GF-D8 (cell line): ENCODE data around the gene ZNF526.
A peak's percentile ranks its signal among the peaks of the same experiment; 100 is the strongest.

Experiments
- DNase-seq: peaks from one replicate; lab custom pipeline; 2025; lab: John Stamatoyannopoulos, UW

ZNF526 gene

DNA sequence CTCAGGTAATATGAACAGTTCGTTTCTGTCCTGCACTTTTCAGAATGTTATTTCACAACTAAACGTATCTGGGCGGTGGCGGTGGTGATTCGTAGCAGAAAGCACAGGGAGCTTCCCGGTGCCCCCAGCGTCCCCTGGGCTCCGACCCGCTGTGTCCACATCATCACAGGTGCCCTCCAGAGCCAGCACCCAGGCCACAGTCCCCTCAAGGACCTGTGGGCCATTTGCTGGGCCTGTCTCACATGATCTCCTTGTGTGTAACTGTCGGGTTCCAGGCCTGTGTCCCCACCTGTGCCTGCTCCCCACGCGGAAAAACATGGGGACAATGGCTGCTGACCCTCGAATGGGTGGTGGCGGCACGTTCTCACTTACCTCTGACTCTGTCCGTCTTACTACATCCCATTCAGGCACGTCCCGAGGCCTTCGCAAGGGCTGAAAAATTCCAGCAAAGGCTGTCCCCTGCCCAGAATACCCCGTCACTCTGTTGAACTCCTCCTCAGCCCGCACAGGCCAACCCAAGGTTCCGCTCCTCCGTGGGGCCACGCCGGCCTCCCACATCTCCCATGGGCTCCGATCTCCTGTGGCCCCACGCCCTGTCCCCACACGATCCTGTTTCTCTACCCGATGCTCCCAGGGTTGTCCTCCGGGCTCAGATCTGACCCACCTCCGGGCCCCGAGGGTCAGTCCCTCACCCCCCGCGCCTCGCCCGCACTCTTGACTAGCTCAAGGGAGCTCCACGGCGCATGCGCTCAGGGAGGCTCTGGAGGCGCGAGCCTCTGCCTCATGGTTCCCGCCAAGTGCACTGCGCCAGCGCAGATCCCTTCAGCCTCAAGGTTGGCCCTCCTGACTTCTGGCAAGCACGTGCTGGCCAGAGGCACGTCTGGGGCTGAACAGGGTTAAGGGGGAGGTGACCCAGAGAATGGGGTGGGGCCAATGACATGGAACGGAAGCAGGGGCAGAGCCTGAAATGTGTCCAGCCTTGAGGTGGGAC lies 23.8 kb upstream of the ZNF526 start:
- DNase-seq, result no peak

DNA sequence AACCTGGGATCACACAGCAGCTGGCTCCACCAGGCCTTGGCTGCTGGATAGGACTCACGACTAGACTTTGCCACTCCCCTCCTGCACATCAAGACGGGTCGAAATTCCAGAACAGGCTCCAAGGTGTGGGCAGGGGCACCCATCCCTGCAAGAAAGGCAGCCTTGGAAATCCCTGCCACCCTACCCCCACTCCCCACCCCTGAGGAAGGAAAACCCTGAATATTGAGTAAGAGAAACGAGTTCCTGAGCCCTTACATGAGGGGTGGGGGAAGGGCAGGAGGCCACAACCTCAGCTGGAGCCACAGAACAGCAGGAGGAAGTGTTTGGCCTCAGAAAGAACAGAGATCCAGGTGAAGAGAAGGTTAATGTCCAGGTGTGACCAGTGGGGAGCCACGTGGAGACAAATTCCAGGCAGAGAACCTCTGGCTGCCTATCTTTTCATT lies 22.7 kb upstream of the ZNF526 start:
- peak; percentile 70 for DNase-seq

DNA sequence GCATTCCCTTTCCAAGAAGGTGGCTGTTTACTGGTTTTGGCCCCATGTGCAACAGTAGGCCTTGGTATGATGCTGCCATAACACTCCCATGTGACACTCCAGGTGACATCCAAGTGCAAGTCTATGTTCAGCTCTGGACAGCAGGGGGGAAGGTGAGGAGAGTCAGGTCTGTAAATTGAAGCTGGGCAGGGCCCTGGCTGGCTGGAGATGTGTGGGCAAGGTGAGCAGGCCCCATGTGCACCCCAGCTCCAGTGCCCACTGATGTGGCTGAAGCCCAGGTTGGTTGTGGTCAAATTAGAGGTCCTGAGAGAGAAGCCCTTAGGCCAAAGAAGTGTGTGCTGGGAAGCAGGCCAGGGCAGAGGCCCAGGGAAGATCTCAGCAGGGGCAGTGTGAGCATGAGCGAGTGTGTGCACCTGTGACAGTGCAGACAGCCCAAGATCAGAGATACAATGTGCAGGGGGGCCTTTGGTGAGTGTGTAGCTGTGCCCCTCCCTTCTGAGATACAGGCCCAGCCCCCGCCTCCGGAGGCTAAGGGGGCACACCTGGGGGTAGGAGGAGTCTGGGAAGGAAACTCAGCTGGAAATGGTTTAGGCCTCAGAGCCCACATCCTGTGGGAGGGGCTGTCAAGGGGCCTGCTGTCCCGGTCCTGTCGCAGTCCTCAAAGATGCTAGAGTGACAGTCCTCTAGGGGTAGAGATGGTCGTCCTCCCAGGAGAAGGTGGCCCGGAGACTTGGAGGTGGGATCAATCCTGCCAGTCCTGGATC lies 21.3 kb upstream of the ZNF526 start:
- DNase-seq, result peak; percentile 78

DNA sequence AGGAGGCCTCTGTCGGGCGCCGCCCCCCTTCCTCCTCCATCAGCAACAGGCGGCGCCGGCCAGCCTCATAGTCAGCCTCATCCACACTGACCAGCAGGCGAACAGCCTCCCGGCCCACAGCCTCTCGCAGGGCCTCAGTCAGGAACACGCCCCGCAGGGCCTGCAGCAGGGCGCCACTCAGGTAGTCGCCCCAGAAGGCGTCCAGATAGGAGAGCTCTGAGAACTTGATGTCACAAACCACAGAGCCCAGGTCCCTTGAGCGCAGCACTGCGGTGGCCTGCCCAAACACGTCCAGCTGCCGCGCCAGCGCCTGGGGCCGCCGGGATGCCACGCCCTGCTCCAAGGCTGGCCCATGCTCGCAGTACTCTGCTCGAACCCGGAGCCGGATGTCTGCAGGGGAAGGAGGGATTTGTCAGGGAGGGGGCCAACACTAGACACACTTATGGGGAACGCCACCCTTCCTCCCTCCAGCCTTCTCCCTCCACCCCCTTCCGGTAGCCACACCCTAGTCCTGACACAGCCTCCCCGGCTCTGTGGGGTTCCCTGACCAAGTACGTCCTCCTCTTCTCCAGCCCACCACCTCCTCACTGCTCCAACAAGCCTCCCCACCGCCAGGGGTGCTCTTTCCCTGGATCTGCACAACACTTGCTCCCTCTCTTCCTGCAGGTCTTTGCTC lies 20.5 kb upstream of the ZNF526 start:
- peak; percentile 80 for DNase-seq

DNA sequence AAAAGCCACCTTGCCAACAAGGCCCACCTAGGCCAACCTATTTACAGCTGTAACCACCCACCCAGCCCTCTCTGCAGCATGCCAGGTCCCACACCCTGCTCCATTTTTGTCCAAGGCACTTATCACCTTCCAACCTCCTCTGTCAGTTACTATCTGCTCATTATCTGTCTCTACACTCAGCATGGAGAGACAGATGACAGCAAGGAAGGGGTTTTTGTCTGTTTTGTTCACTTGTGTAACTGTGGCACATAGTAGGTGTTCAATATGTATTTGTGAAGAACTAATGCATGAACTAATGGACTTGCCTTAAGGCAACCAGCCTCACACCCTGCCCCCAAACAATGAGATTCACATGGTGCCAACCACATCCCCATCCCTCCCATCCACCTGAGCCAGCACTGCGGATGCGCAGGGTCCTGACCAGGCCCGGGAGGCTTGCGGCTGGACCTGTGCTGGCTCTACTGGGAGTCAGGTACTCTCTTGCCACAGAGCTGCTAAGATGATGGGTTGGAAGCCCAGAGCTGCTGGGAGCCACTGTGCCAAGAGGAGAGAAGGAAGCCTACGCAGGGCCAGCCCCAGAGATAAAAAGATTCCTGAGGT lies 19.9 kb upstream of the ZNF526 start:
- DNase-seq, result no peak

DNA sequence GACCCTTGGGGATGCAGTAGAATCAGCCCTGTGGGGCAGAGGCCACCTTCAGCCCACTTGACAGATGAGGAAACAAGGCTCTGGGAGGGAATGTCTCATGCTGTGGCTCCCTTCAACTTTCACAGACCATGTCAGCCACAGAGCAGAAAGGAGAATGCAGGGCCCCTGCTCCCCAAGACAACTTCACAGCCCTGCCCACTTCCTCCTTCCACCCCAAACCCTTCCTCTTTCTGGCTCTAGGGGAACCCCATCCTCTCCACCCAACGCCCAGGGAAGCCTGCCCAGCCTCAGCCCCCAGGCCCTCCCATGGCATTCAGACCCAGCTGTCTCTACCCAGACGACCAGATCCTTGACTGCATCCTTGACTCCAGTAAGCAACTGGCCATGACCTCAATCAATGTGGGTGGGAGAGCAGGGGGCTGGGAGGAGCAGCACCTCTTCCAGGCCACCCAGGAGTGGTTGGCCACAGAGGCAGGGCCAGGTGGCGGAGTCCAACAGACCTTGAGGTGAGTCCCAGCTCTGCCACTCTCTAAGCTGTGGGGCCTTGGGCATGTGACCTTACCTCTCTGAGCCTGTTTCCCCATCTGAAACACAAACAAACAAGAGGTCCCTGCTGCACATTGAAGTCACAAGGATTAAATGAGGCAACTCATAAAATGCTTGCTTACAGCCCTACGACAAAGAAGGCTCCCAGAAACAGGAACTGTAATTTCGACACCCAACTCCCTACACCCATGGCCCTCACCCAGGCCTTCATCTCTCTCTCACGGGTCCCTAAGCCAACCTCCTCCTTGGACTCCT lies 18.4 kb upstream of the ZNF526 start:
- DNase-seq, result peak; percentile 91

DNA sequence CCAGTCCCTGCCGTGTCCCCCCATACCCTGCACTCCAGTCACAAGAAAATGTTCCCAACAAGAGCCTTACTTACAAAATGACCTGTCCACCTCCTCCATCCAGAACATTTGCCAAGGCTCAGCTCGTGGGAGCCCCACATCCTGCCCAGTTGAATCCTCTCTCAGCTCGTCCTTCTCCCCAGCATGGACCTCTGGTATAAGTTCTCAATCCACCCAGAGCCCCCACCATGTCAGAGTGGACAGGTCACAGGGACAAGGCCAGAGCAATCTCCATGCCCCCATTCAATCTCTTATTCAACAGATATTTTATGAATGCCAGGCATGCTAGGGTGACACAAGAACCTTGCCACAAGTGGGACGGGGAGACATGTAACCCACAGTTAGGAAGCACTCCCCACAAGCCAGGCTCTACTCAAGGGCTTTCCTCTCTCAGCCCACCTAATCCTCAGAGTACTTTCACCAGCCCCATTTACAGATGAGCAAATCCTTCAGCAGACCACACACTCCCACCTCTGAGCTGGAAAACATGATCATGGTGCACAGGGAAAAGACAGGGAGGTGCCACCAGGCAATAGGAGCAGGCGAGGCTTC lies 17.7 kb upstream of the ZNF526 start:
- DNase-seq, result no peak

DNA sequence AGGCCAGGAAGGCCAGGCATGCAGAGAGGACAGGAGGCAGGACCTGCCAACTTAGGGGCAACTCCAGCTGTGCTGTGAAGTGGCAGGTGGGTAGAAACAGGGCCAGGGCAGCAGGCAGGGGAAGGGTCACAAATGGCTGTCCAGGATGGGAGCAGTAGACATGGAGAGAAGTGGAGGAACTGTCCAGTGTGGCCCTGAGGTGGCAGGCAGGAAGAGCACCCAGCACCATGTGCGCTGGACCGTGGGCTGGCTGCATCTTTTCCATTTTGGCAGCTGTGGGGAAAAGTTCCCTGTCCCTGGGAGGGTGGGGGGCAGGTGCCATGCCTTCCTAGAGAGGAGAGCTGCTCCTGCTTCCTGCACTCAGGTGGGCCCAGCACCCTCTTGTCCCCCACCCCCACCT lies 16.4 kb upstream of the ZNF526 start:
- DNase-seq, result no peak

DNA sequence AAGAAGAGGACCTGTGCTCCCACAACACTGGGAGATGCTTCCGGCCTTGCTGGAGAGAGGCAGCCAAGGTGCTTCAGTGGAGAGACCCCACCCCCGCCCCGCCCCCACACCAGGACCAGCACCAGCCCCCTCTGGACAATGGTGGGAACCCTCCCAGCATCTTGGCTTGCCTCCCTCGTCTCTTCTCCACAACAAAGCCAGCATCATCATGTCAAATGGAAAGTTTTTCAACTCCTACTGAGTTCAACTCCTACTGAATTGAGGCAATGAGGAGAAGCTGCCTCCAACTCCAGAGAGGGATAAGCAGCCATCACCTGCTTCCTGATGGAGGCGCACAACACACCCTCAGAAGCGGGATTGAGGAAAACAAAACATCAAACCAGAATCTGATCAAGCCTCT lies 15.4 kb upstream of the ZNF526 start:
- DNase-seq, result no peak

DNA sequence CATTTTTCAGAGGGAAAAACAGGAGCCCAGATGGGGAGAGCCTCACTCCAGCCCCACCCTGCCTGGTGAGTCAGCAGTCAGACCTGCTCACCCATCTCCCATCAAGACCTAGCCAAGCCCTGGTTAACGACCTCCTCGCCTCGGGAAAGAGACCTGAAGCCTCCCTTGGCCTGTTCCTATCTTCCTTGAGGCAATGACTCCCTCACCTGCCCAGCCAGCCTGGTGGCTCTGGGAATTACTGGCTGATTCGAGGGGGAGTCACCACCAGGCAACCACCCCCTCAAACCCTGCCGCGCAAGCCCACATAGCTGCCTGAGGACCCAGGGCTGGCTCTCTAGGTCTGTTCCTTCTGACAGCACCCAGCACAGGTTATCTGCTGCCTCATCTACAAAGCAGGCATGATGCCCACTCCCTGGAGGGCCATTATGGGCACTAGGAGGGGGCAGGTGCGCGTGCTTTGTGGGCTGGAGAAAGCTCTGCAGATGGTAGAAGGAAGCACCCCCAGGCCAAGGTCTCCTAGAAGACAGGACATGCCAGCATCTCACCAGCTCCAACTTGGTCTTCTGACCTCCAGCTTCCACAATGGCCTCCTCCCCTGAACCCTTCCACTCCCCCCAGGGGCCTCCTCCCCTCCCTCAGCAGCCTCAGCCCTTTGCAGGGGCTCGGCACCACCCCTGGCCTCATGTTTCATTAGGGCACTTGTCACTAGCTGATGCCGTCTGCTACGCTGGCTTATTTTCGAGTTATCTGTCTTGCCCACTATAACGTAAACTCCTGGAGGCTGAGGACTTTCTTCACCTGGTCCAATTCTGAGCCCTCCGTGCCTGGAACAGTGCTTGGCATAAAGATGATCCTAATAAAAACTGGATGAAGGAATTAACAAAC lies 13.0 kb upstream of the ZNF526 start:
- DNase-seq, result no peak

DNA sequence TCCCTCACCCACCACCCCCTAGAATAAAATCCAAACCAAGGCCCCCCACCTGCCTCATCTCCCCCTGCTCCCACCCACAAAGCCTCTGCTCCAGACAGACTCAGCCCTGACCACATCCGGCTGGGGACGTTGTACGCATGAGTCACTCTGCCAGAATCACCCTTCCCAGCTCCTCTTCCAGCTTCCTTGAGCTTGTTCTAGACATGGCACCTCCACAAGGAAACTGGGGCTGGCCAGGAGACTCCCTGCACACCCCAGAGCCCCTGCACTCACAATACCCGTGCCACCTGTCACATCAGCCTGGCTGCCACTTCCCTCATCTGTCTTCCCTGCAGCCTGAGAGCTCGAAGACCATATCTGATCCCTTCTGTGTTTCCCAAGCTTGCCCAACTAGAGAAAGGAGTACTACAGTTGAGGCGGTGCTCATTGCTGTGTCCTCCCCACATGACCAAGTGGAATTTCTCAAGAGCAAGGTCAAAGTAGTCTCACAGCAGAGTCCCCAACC lies 12.3 kb upstream of the ZNF526 start:
- DNase-seq, result no peak

DNA sequence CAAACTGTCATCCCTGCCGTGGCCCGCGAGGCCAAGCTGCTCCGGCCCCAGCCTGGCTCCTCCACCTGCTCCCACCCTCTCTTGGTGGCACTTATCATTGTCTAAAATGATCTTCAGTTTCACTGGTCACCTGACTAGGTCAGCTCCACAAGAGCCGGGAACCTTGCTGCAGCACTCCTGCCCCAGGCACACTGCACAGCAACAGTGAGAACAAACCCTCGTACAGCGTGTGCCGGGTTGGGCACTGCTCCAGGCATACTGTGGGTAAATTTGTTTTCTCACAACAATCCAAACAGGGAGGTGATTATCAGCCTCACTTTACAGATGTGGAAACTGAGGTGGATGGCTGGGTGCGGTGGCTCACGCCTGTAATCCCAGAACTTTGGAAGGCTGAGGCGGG lies 11.5 kb upstream of the ZNF526 start:
- no peak for DNase-seq

DNA sequence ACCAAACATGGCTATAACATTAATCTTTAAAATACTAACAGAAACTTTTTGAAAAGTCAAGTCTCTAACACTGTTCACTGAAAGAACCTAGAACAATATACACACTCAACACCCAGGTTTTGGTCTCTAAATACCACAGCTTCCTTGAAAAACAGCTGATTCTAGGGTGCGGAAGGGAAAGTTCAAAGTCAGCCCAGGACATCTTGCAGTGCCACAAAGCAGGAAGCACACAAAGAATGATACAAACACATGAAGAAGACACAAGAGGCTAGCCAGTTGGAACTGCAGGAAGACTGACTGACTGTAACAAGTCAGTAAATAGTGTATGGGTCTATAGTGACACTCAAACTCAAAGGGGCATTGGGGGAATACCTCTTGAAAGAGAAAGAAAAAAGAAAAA lies 7.2 kb upstream of the ZNF526 start:
- no peak for DNase-seq

DNA sequence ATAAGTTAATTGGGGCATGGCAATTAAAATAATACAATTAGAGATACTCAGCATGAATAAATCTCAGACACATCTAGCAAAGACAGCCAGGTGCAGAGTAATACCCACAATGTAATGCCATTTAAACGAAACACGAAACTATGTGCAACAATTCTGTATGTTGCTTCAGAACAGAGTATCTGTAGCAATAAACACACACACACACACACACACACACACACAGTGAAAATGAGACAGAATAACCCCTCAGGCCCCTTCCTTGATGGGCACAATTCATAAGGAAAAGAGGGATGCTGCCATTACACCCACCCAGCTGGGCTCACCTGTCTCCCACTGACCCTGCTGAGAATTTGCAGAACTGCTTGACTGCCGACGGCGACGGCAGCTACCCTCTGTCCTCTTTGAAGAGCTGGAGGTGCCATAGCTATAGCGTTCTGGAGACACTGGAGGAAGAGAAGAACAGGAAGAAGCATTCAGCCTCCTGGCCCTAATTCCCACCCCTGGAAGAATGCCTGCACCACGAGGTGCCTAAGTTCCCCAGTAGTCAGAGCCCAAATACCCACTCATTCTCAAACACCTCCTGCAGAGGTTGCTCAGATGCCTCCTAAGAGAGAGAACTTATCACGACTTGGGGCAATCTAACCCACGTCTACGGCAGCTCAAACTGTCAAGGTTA lies 5.2 kb upstream of the ZNF526 start:
- no peak for DNase-seq

DNA sequence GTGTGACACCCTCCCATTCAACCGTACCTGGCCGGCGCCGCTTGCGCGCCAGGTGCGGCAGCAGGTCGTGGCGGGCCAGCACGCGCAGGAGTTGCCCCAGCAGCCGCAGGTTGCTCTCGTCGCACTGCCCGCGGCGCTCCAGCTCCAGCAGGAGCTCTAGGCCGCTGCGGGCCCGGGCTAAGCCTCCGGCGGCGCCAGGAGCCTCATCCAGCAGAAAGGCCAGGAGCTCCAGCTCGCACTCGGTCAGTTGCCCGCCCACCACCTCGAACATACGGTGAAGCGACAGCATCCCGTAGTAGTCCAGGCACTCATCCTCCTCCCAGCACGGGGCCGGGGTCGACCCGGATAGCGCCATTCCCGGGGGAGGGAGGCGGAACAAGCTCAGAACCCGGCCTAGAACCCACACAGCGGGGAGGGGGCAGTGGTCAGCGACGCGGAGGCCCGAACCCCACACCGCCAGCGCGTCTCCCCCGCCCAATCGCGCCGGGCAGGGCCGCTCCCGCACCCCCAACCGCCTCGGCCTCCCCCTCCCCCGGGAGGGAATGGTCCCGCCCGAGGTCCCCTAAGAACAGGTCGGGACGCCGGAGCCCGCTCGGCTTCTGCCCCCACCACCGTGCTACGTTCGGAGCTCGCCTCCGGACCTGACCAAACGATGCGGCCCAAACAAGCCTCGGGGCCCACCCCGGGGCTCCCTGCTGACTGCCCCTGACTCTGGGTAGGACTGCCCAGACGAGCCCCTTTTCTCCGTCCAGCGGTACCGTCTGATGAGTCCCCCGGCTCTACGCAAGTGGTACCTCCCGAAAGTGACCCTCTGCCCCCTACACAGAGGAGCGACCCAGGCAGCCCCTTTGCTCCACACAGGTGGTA lies 3.2 kb upstream of the ZNF526 start:
- DNase-seq, result no peak

DNA sequence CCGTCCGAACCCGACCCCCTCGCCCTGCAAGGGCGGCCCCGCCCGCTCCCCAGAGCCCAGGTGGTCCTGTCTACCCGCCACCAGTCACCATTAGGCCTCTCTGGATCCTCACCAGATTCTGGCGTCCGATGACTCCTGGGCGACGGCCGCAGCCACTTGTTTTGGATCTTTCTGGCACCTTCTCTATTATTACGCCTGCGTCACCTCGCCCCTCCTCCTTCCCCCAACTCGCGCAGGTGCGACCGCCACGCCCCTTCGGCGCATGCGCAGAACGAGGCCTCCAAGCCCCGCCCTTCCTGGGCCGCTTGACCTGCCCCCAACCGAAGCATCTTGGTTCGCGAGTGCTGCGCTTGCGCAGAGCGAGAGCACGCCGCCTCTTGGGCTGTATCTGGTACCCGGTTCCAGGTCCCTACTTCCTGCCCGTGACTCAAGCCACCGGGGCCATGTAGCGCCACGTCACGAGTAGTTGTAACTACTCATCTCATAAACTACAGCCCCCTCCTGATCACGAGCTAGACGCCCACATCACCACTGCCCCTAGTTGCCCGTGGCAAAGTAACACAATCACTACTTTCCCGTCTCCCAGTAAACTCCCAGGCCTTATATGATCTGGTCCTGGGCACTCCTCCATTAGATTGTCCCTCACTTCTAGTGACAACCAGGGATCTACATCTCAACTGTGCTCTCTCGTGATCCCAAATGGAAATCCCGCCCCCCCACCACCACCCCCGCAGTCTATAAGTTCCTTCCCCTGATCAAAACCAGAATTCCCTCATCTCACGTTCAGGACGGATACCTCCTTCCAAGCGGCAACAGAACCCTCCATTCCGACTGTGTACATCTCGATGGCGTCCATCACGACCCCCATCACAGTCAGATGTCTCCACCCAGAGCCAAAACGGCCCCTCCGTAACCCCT lies 2.3 kb upstream of the ZNF526 start, which contains the start of gene DEDD2:
DEDD2 (minus strand) TSS at position 158 of the 918 bp plus-strand sequence. CDS start 670 bp downstream, outside the sequence.
- DNase-seq, result peak; percentile 85

DNA sequence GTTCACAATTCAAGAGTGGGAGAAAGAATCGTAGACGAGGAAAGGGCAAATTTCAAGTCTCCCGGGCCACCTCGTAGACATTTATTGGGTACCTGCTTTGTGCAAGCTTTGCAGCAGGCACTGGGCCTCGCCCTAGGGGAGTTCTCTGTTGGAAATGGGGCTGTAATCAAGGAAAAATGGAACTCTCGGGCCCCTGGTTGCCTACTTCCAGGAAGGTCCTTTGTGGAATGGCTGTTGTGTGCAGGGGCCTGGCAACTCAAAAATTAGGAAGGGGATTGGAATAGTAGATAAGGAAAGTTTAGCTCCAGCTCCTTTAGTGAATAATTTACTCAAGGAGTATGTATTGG lies 612 bp downstream of the ZNF526 start:
- DNase-seq, result no peak
